Measurements from ENCODE around the gene AKAP14. TPM values are rescaled to one million over a fixed set of nuclear protein-coding genes. Genes with fewer than 3 reads are reported as not detected.
"Not testable (repeated sequence)": the region's sequence is repeated elsewhere in the genome, so short reads cannot be mapped to it uniquely, and the experiment has no call there.

Gene AKAP14
- total RNA-seq, 1 donor from 2014 or later: not detected

- no peak for TF ChIP-seq CTCF (IDR thresholded peaks at IDR 0.05; ENCODE audit: unreplicated experiment)
- Mint-ChIP-seq H3K4me3 (peak overlapping the region; percentile 85), H3K9me3 (peaks cover 11% of the 10 kb centered on the region), H3K27me3 (ENCODE audit: low read depth) (no peaks in the 10 kb centered on the region), H3K27ac (peak overlapping the region; percentile 95), H3K4me1 (peaks cover 8% of the 10 kb centered on the region), H3K36me3 (peaks cover 4% of the 10 kb centered on the region)
- DNase-seq (ENCODE audit: low spot score in 2 of 2, unreplicated experiment in 2 of 2): no peak
These were observed 47.1 kb downstream of the AKAP14 start for GRCh38 chrX:119942831-119943184.

GRCh38 chrX:119943185-119943988, 47.7 kb downstream of the AKAP14 start, which contains the start of gene NKAP:
Gene NKAP (minus strand): TSS chrX:119943751. CDS start chrX:119943605, 146 bp downstream.
- DNase-seq (ENCODE audit: low spot score in 2 of 2, unreplicated experiment in 2 of 2): peak; percentile 42 to 84
- Mint-ChIP-seq H3K4me1 (peaks cover 8% of the 10 kb centered on the region), H3K27ac (peak within 1 kb of the TSS; percentile 95), H3K4me3 (peak within 1 kb of the TSS; percentile 85), H3K27me3 (ENCODE audit: low read depth) (no peaks in the 10 kb centered on the region), H3K9me3 (peaks cover 13% of the 10 kb centered on the region), H3K36me3 (peaks cover 4% of the 10 kb centered on the region)
- TF ChIP-seq CTCF (IDR thresholded peaks at IDR 0.05; ENCODE audit: unreplicated experiment): no peak

- no peak for DNase-seq (ENCODE audit: low spot score in 2 of 2, unreplicated experiment in 2 of 2)
- no peak for TF ChIP-seq CTCF (IDR thresholded peaks at IDR 0.05; ENCODE audit: unreplicated experiment)
- no peak overlapping the region for H3K4me3 Mint-ChIP-seq
- H3K27ac Mint-ChIP-seq: no peak overlapping the region
- no peaks in the 10 kb centered on the region for H3K27me3 Mint-ChIP-seq (ENCODE audit: low read depth)
- H3K9me3 Mint-ChIP-seq: peaks cover 14% of the 10 kb centered on the region
- peaks cover 4% of the 10 kb centered on the region for H3K36me3 Mint-ChIP-seq
- H3K4me1 Mint-ChIP-seq: peaks cover 8% of the 10 kb centered on the region
These were observed 49.8 kb downstream of the AKAP14 start for GRCh38 chrX:119945481-119945880.

- TF ChIP-seq CTCF (IDR thresholded peaks at IDR 0.05; ENCODE audit: unreplicated experiment): no peak
- no peak overlapping the region for H3K4me3 Mint-ChIP-seq
- H3K27me3 Mint-ChIP-seq (ENCODE audit: low read depth): no peaks in the 10 kb centered on the region
- H3K36me3 Mint-ChIP-seq: peaks cover 2% of the 10 kb centered on the region
- no peaks in the 10 kb centered on the region for H3K4me1 Mint-ChIP-seq
- no peak overlapping the region for H3K27ac Mint-ChIP-seq
- DNase-seq (ENCODE audit: low spot score in 2 of 2, unreplicated experiment in 2 of 2): no peak
- peaks cover 9% of the 10 kb centered on the region for H3K9me3 Mint-ChIP-seq
These were observed 52.7 kb downstream of the AKAP14 start for GRCh38 chrX:119948381-119948780.

- no peaks in the 10 kb centered on the region for H3K36me3 Mint-ChIP-seq
These were observed 58.7 kb downstream of the AKAP14 start for GRCh38 chrX:119954374-119954773.

GRCh38 chrX:119955807-119956570, 60.3 kb downstream of the AKAP14 start:
- peaks cover 21% of the 10 kb centered on the region for H3K9me3 Mint-ChIP-seq
- not testable (repeated sequence) for DNase-seq (ENCODE audit: low spot score in 2 of 2, unreplicated experiment in 2 of 2); H3K36me3 Mint-ChIP-seq; H3K4me1 Mint-ChIP-seq; H3K4me3 Mint-ChIP-seq; H3K27ac Mint-ChIP-seq
- peaks cover 15% of the 10 kb centered on the region for H3K27me3 Mint-ChIP-seq (ENCODE audit: low read depth)

More at GRCh38 chrX:119954374-119954773, 58.7 kb downstream of the AKAP14 start:
- Mint-ChIP-seq H3K4me1 (no peaks in the 10 kb centered on the region), H3K4me3 (no peak overlapping the region), H3K9me3 (peaks cover 11% of the 10 kb centered on the region), H3K27ac (no peak overlapping the region), H3K27me3 (ENCODE audit: low read depth) (peaks cover 15% of the 10 kb centered on the region)
- no peak for DNase-seq (ENCODE audit: low spot score in 2 of 2, unreplicated experiment in 2 of 2)
- TF ChIP-seq CTCF (IDR thresholded peaks at IDR 0.05; ENCODE audit: unreplicated experiment): no peak

All from mesothelial cell of epicardium (in vitro differentiated cells).